Measurements from ENCODE around the gene GNA12.

DNA sequence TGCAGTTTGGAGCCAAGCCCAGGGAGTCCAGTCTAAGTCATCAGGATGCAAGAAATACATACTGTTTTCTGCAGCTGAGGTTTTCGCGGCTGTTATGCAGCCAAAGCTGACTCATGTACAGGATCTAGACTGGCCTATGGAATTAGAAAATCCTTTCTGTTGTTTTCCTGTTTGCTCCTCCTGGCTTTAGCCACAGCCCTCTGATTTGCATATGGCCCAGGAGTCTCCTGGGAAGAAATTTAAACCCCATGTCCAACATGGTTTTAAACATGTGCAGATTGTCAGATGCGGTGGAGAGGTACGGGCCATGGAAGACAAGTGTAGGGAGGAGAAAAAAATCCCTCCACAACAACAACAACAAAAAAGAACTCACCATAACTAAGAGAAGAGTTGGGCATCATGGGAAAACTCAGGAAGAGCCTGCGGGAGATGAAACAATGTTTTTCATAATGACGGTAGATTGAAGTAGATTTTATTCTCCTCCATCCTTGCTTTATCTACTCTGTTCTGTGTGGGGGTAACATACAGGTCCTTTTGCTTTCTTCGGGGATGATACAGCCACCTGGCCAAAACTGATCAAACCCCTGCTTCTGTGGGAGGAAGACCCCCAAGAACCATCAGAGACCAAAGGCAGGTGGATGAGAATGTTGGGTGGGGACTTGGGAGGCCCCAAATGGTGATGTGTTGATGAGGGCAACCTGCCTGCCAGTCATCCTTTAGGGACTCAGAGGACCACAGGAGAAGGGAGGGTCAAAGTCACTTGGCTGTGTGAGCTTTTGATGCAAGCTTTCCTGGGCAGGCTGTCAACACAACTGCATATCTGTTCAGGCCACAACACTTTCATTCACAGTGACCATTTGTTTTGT, 29.8 kb upstream of the GNA12 start:
- TF ChIP-seq CTCF (conservative IDR thresholded peaks at IDR 0.05) (no peak), ZFX (IDR thresholded peaks at IDR 0.05) (no peak)
